OCI-LY7 (cell line): ENCODE measurements around the gene HCN4. TPM values are rescaled to one million over a fixed set of nuclear protein-coding genes. Genes with fewer than 3 reads are reported as not detected.

Experiments
- BruUV-seq: library from RNA; stranded (reverse); fragments of 400-500 nt; replicated peaks from 2 replicates; lab custom pipeline; 2021; lab: Mats Ljungman, UMichigan
- CTCF ChIA-PET: fragments of 300-600 bp; sonication (Branson Sonifier 250); formaldehyde crosslinking; loops from one replicate; lab custom pipeline; 2022; ENCODE audit warnings: antibody characterized with exemption; ENCODE audit not compliant: unreplicated experiment; lab: Charles Lee
- POLR2A ChIA-PET: fragments of 300-600 bp; sonication (Branson Sonifier 250); formaldehyde crosslinking; loops from one replicate; lab custom pipeline; 2022; ENCODE audit warnings: antibody characterized with exemption; lab: Charles Lee
- DNase-seq: peaks from one replicate; pipeline ENCODE4 v3.0.0-alpha.2; 2015; ENCODE audit warnings: low spot score
- H2AFZ ChIP-seq: fragments of 200-600 bp; sonication (generic), shearing (Covaris generic); 2 replicates; pipeline ENCODE4 v1.6.1; 2014; ENCODE audit warnings: mild to moderate bottlenecking, antibody characterized with exemption, low read length, moderate library complexity
- H3K27ac ChIP-seq: fragments of 200-600 bp; sonication (generic); 2 replicates; pipeline ENCODE4 v1.5.1; 2014; ENCODE audit warnings: mixed run types, low read depth, mild to moderate bottlenecking, moderate library complexity, low read length, inconsistent platforms; ENCODE audit not compliant: poor library complexity, severe bottlenecking
- H3K36me3 ChIP-seq: fragments of 200-600 bp; sonication (generic); 2 replicates; pipeline ENCODE4 v1.6.1; 2014; ENCODE audit warnings: mild to moderate bottlenecking, antibody characterized with exemption, low read length, moderate library complexity, mixed read lengths; ENCODE audit not compliant: insufficient read depth
- H3K4me1 ChIP-seq: fragments of 200-600 bp; sonication (generic); 2 replicates; pipeline ENCODE4 v1.5.1; 2014; ENCODE audit warnings: mild to moderate bottlenecking, low read length; ENCODE audit not compliant: insufficient read depth, poor library complexity, severe bottlenecking
- H3K4me2 ChIP-seq: fragments of 200-600 bp; sonication (generic); 2 replicates; pipeline ENCODE4 v1.6.1; 2014; ENCODE audit warnings: mild to moderate bottlenecking, low read length
- H3K4me3 ChIP-seq: fragments of 200-600 bp; sonication (generic); 2 replicates; pipeline ENCODE4 v1.5.1; 2014; ENCODE audit warnings: mild to moderate bottlenecking, low read depth, low read length; ENCODE audit not compliant: poor library complexity, severe bottlenecking
- H3K79me2 ChIP-seq: fragments of 200-600 bp; sonication (generic); 2 replicates; pipeline ENCODE4 v1.6.1; 2016; ENCODE audit warnings: low read depth, mild to moderate bottlenecking, low read length, moderate library complexity, mixed read lengths; ENCODE audit not compliant: insufficient read depth
- H3K9me2 ChIP-seq: fragments of 200-600 bp; sonication (generic); 2 replicates; pipeline ENCODE4 v1.6.1; 2016; ENCODE audit warnings: mild to moderate bottlenecking, low read length, mixed read lengths; ENCODE audit not compliant: insufficient read depth
- H3K9me3 ChIP-seq: fragments of 200-600 bp; sonication (generic); 2 replicates; pipeline ENCODE4 v1.6.1; 2014; ENCODE audit warnings: mild to moderate bottlenecking, mixed run types, low read length, mixed read lengths
- H4K20me1 ChIP-seq: fragments of 200-600 bp; sonication (generic); 2 replicates; pipeline ENCODE4 v1.6.1; 2014; ENCODE audit warnings: mild to moderate bottlenecking, antibody characterized with exemption, low read length, moderate library complexity, mixed read lengths; ENCODE audit not compliant: insufficient read depth
- CTCF ChIP-seq: fragments of 200-600 bp; sonication (generic); conservative IDR thresholded peaks from 2 replicates; pipeline ENCODE4 v1.5.1; 2014; ENCODE audit warnings: mild to moderate bottlenecking, antibody characterized with exemption, low read length, moderate library complexity, mixed read lengths
- EZH2phosphoT487 ChIP-seq: fragments of 200-600 bp; sonication (generic); IDR thresholded peaks from 2 replicates; pipeline ENCODE4 v1.6.1; 2018; ENCODE audit warnings: low read depth, borderline replicate concordance, mild to moderate bottlenecking, mixed run types, antibody characterized with exemption, low read length, moderate library complexity, mixed read lengths
- intact Hi-C: fragments of 100-400 bp; cut with micrococcal nuclease; formaldehyde crosslinking; loops from one replicate; pipeline ENCODE4 v1.10.0; 2022; ENCODE audit not compliant: unreplicated experiment
- total RNA-seq, 2 experiments: library from RNA; depleted of rRNA in 1 of 2; stranded (reverse); fragments of >200 nt in 1 of 2; shearing (Covaris generic) in 1 of 2; gene quantifications; 2 replicates each; pipeline ENCODE4 v1.2.3, GENCODE V29; 2014 to 2022

HCN4 gene
- total RNA-seq, 2 experiments from 2014 or later = not detected

- H3K9me3 ChIP-seq = no peaks in the 10 kb centered on the region
- DNase-seq = no peak
- ChIA-PET POLR2A (no interaction called here), CTCF (no interaction called here)
- no peak overlapping the region for H2AFZ ChIP-seq
- no peaks in the 10 kb centered on the region for H3K36me3 ChIP-seq
- BruUV-seq = no TSS peak
- no peak overlapping the region for H3K4me2 ChIP-seq
- no peaks in the 10 kb centered on the region for H3K9me2 ChIP-seq
- TF ChIP-seq EZH2phosphoT487 = no peak
- no peak for TF ChIP-seq CTCF
- no peaks in the 10 kb centered on the region for H3K4me1 ChIP-seq
- no peaks in the 10 kb centered on the region for H4K20me1 ChIP-seq
- intact Hi-C loops = no loop called here
- H3K27ac ChIP-seq = no peak overlapping the region
- no peak overlapping the region for H3K4me3 ChIP-seq
- no peaks in the 10 kb centered on the region for H3K79me2 ChIP-seq
Measured at GRCh38 chr15:73326157-73326556, 42.6 kb downstream of the HCN4 start.

GRCh38 chr15:73325191-73325861, 43.4 kb downstream of the HCN4 start:
- no peaks in the 10 kb centered on the region for H3K4me1 ChIP-seq
- H3K36me3 ChIP-seq = no peaks in the 10 kb centered on the region
- H3K9me2 ChIP-seq = no peaks in the 10 kb centered on the region
- TF ChIP-seq CTCF (peak; percentile 56), EZH2phosphoT487 (no peak)
- H3K9me3 ChIP-seq = no peaks in the 10 kb centered on the region
- no peaks in the 10 kb centered on the region for H3K79me2 ChIP-seq
- no TSS peak for BruUV-seq
- POLR2A ChIA-PET = no interaction called here
- no peak overlapping the region for H3K4me3 ChIP-seq
- intact Hi-C loops = no loop called here
- no peaks in the 10 kb centered on the region for H4K20me1 ChIP-seq
- DNase-seq = peak; percentile 8
- no peak overlapping the region for H2AFZ ChIP-seq
- H3K4me2 ChIP-seq = no peak overlapping the region
- H3K27ac ChIP-seq = no peak overlapping the region
- CTCF ChIA-PET = no interaction called here

- Histone ChIP-seq H2AFZ (no peak overlapping the region), H3K4me2 (no peak overlapping the region), H3K79me2 (no peaks in the 10 kb centered on the region), H4K20me1 (no peaks in the 10 kb centered on the region), H3K4me1 (no peaks in the 10 kb centered on the region), H3K4me3 (no peak overlapping the region), H3K27ac (no peak overlapping the region), H3K9me2 (no peaks in the 10 kb centered on the region), H3K9me3 (no peaks in the 10 kb centered on the region), H3K36me3 (no peaks in the 10 kb centered on the region)
- CTCF ChIA-PET = no interaction called here
- intact Hi-C loops = no loop called here
- TF ChIP-seq CTCF (no peak), EZH2phosphoT487 (no peak)
- POLR2A ChIA-PET = no interaction called here
- DNase-seq = no peak
- BruUV-seq = no TSS peak
Measured at GRCh38 chr15:73324496-73325170, 44.1 kb downstream of the HCN4 start.
